Stimulated activated CD4-positive, alpha-beta T cell treated with anti-CD3 and anti-CD28 coated beads, Interleukin-12 subunit alpha, Interleukin-12 subunit beta, amount 100 ng/mL, for 4 hours (primary cell): ENCODE measurements around the gene TSEN2.
A peak's percentile ranks its signal among the peaks of the same experiment; 100 is the strongest.
"Not testable (repeated sequence)": the region's sequence is repeated elsewhere in the genome, so short reads cannot be mapped to it uniquely, and the experiment has no call there.

ENCODE experiments used
- DNase-seq: peaks from one replicate; pipeline ENCODE4 v3.0.0-alpha.2; 2020

The TSEN2 gene

DNA sequence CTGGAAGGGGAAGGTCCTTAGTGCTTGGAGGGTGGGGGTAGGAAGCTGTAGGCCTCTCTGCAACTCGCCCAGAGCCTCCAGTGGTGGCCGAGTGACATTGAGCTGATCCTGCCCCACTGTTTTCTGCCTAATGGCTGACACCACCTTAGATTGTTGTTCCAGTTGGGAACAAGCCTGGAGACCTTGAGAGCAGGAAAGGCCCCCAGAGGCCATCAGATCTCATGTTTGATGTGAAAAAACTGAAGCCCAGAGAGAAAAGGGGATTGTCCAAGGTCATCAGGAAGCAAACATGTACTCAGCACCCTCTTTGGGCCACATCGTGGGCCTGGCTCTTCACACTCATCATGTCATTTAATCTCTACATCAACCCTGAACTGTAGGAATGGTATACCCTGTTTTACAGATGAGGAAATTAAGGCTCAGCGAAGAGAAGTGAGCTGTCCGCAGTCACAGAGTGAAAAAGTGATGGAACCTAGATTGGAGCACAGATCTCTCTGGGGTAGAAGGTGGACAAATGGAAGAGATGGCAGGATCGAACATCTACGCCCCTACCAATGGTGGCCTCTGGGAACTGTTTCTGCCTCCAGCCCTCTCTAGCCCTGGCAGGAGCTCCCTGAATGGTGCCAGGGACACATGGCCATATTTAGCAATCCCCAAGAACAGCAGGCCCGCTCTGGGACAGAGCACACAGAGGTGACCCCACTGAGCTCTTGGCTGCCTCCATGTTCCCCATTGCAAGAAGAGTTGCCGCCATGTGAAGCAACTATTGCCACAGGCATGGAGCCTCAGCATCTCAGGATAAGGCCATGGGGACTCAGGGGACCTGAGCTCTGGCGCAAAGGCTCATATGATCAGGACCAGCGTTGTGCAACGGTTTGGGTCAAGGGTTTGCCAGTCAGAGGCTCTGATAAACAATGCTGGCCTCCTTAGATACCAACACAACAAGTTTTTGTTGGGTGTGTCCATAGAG lies 31.6 kb upstream of the TSEN2 start:
- no peak for DNase-seq

DNA sequence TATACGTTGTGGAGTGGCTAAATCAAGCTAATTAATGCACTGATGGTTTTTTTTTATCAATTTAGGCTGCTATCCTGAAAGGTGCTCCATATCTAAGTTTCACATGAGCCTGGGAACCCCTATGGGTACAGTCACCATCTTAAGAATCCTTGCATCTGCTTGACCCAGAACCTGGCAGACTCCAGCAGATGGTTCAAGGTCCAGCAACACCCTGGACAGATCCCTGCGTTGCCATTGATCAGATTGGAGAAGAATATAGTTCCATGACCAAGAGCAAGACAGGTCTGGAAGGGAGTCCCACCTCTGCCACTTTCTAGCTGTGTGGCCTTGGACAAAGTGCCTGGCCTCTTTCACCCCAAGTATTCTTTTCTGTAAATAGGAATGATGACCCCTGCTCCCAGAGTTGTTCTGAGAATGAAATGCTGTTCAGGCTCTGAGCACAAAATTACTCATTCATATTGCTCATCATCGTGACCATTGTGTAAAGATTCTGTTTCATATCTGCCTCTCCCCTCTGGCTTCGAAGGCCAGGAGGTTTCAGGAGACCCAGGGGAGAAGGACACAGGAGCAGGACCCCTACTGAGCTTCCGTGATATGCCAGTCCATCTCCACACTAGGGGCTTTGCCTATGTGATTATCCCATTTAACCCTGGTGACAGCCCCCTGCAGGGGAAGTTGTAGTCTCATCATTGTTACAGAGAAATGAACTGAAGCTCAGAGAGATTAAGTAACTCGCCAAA lies 30.0 kb upstream of the TSEN2 start:
- DNase-seq: no peak

DNA sequence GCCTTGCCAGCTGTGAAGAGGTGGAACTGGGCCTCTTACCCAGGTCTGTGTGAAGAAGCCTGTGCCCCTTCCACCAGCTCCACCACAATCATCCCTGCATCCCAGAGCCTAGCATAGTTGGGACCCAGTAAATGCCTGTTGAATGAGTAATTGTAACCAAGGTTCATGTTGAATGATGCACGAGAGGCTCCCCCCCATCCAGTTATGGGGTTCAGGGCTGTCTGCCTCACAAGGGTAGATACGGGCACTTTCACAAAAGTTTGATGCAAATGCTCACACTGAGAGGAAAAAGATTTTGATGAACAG lies 29.5 kb upstream of the TSEN2 start:
- no peak for DNase-seq

DNA sequence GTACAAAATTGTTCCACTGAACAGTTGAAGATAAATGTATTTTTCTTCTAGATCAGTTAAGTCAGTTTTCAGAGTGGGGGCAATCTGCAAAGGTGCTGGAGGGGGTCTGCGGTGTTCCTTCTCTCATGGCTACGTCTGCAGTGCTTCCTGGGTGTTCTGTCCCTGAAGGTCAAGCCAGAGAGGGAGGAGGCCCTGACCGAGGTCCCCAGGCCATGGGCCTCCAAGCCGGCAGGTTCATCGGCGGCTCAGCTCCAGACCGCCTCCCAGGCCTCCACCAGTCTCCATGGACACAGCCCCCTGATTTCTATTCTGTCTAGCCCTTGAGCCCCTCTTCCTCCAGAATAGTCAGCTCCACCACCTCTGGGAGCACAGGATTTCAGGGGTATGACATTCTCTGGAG lies 28.5 kb upstream of the TSEN2 start:
- no peak for DNase-seq

DNA sequence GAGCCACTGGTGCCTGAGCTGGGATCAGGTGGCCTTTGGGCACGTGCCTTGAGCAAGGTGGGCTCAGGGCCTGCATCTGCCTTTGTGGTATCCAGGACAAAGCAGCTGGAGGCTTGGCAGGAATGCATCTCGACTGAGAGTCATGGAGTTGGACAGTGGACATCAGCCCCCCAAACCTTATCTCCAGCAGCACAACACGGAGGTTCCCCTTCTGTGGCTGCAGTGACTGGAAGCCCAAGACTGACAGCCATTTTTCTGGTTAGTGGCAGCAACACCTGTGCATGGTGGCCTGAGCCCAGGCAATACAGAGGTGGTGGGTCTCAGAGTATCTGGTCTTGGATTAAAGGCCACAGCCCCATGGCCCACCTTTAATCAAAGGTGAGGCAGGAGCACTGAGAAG lies 27.8 kb upstream of the TSEN2 start:
- no peak for DNase-seq

DNA sequence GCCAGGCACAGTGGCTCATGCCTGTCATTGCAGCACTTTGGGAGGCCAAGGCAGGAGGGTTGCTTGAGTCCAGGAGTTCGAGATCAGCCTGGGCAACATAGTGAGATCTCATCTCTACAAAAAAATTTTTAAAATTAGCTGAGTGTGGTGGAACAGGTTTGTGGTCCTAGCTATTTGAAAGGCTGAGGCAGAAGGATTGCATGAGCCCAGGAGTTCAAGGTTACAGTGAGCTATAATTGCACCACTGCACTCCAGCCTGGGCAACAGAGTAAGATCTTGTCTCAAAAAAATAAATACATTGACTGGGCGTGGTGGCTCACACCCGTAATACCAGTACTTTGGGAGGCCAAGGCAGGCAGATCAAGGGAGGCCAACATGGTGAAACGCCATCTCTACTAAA lies 26.9 kb upstream of the TSEN2 start:
- DNase-seq: not testable (repeated sequence)

DNA sequence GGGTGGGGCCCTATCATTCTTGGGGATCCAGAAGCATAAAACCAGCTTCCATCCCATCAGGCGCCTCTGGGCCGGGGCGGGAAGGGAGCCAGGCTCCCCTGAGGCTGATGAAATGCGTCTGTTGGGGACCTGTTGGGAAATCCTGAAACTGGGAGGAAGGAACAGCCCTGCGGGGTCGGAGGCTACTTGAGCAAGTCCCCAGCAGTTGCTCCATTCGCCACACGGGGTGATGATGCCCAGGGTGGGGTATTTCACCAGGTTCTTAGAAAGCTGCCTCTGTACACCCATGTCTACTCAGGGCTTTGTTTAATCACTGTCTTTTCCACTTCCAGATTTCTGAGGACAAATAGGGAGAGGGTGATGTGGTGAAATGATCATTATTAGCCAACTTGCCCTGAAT lies 25.4 kb upstream of the TSEN2 start:
- no peak for DNase-seq

DNA sequence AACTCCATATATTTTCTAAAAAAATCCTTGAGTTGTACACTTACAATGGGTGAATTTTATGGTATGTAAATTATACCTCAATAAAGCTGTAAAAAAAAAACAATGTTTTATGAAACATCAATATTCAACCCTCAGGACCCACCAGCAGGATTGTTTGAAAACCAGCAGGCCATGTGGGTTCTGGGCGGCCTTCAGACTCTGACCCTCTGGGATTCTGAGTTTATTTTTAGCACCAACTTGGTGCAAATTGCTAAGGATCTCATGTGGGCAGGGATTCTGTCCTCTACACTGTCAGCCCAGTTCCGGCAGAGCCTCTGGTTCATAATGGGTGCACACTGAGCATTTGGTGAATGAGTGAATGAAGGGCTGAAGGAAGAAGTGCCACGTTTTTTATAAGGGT lies 24.2 kb upstream of the TSEN2 start:
- DNase-seq: no peak

DNA sequence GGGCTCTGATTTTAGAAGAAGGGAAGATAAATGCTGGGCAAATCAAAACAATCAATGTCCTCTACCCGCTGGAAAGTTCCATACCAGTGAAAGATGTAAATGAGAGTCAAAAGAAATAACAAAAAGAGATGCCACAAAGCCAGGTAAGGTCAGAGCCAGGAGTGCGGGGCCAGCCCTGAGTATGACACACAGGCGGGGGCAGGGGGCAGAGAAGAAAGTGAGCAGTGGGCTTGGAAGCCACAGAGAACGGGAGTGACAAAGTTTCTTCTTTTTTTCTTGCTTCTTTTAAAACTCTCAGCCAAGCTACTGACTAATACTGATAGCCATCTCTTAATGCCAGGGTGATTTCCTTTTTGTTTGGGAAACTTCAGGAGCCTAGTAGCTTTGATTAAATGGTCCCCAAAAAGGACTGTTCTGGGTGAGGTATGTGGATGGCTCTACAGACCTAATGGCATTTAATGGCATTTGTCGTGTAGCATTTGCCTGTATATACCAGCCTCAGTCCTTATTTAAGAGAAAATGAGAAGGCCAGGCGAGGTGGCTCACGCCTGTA lies 23.1 kb upstream of the TSEN2 start:
- DNase-seq: no peak

DNA sequence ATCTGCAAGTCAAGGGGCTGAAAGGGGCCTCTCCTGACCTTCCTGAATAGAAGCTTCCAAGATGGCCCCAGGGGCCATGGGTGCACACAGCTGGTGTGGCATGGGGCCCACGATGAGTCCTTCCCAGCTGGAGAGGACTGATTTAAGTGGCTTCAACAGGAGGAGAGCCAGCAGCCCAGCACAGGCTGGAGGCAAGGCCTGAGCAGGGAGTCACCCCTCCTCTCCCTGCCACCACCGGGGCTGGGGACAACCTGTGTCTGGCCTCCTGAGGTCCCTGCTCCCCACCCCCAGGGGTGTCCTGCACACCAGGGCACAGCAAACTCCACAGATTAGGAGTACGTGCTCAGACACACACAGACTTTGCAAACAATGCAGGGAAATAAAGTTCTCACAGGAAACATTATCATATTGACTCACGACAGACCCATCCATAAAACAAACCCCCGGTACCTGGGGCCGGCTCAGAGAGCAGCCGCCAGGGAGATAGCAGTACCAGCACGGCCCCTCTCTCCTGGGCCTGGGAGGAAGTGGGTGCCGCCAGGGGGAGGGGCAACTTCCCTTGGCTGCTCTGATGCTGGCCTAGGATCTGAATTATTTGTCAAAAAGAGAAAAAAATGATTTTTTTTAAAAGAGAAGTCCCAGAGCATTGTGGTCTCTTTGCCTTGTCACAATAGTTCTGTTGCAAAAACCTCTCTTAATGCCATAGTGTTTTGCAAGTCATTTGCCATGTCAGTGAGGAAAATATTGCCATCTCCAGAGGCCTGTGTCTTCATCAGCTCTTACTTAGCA lies 21.9 kb upstream of the TSEN2 start:
- no peak for DNase-seq

DNA sequence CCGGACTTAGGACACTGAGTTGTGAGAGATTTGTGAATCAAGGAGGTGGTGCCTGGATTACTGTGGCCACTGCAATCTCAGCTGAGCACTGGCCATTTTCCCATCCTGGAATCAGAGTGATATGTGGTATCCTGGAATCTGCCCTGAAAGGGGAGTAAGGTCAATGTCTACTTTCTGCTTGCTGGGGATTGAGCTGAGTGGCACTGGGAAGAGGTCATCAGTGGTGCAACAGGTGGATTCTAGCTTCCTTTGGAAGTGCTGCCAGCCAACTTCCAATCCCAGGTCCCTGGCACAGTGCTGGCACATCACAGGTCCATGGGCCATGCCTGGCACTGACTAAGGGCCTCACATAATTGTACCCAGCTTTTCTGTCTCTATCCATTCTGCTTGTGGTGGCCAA lies 20.6 kb upstream of the TSEN2 start:
- DNase-seq: no peak

DNA sequence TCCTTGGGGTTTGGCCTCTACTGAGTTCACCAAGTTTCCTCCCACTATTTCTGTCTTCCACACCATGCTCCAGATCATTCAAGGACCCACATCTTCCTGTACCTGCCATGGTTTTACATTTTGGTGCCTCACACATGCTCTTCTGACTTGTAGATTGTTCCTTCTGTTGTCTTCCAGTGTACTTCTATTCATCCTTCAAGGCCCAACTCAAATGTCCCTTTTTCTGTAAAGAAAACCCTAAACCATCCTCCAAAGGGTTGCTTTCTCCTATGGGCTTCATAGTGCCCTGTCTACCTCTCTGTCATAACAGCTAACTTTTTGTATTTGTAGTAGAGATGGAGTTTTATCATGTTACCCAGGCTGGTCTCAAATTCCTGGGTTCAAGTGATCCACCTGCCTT lies 20.1 kb upstream of the TSEN2 start:
- DNase-seq: no peak

DNA sequence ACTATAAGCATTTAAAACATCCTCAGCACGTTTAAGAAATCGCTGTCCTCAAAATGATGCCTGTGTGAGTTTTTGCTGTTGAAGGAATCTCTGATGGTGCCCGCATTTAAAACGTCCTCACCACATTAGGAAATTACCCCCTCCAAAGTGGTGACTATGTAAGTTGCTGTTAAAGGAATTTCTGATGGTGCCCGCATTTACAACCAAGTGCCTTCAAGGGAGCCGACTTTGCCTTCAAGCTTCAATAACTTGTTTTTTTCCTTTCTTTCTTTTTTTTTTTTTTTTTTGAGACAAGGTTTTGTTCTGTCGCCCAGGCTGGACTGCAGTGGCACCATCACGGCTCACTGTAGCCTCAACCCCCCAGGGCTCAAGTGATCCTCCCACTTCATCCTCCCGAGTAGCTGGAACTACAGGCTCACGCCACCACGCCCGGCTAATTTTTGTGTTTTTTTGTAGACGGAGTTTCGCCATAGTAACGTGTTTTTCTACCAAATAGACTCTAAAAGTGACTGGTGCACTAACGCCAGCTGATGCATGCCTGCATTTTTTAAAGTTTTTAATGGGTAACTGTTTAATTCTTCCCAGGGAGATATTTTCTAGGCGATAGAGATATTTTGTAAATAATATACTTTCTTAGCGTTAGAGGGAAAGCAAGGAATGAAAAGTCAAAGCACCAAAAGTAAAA lies 19.0 kb upstream of the TSEN2 start:
- DNase-seq: no peak

DNA sequence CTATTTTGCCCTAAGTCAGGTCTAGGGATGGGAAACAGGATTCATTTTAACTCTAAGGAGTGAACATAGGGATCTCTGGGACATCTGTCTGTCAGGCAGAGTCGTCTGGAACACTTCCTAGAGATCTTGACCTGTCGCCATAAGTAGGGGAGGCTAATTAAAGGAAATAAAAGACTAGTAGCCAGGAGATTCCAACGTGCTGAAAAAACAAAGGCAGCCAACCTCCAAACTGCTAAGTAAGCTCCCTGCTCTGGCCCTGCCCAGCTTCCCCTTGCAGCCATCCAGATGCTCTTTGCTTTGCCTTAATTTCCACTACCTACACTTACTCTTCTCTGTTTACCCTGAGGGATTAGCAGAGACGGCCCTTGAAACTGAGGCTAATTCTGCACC lies 18.4 kb upstream of the TSEN2 start:
- no peak for DNase-seq

DNA sequence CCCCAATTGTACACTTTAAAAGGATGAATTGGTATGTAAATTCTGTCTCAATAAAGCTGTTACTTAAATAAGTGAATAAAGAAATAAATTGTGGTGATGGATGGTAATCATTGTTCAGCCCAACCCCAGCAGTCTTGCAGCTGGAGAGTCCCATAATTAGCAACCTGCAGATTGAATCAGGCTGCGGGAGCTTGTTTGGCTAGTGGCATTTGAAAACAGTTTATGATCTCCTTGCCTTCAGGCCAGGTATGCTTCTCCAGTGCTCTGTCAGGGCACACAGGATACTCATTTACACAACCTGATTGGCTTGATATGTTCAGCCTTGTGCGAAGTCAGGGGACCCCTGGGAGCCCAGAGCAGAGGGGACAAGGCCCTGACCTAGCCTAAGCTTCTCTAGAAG lies 16.5 kb upstream of the TSEN2 start:
- no peak for DNase-seq

DNA sequence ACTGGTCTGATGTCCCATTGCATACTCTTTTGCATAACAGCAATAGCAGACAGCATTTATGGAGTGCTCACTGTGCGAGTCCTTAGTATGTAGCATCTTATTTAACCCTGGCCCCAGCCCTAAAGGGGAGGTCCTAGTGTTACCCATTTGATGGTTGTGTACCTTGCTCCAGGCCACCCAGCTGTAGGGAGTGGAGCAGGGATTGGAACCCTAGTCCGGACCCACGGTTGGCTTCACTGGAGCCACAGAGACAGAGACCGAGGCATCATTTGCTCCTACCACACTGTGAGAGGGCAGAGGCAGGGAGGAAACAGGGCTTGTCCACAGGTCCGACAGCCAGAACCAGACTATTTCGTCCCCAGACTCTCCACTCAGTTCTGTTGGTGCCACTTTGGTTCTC lies 16.0 kb upstream of the TSEN2 start:
- no peak for DNase-seq

DNA sequence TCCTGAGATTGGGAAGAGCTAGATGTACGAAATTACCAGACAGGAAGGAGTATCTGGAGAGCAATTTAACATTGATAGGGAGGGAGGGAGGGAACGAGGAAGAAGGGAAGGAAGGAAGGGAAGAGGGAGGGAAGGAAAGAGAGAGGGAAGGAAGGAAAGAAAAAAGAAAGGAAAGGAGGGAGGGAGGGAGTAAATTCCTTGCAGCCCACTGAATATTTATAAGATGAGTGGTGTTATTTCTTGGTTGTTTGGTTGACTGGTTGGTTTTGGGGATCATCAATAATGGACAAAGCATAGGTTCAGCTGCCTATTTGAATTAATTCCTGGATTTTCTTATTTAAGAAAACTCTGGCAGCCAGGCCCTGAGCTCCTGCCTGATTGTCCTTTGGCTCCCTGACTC lies 15.5 kb upstream of the TSEN2 start:
- DNase-seq: no peak

DNA sequence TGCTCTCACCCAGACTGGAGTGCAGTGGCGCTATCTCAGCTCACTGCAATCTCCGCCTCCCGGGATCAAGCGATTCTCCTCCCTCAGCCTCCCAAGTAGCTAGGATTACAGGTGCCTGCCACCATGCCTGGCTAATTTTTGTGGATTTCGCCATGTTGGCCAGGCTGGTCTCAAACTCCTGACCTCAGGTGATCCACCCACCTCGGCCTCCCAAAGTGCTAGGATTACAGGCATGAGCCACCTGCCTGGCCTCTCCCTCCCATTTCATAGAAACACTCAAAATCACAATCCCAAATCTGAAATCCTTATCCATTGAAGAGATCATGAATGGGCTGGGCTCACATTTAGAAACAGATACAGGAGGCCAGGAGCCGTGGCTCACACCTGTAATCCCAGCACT lies 15.1 kb upstream of the TSEN2 start:
- DNase-seq: not testable (repeated sequence)

DNA sequence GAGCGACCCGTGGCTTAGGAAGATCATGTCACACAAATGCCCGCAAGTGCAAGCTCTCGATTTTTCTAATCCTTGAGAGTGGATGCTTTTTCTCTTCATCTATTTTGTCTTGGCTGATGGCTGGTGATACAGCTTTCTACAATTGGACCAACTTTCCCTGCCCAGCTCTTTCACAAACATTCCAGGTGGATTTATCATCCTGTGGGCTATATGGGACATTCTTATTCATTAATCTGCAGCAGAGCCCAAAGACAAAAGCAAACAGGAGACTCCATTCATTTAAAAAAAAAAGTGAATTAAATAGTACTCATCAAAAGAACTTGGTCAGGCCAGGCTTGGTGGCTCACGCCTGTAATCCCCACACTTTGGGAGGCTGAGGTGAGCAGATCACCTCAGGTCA lies 14.2 kb upstream of the TSEN2 start:
- no peak for DNase-seq

DNA sequence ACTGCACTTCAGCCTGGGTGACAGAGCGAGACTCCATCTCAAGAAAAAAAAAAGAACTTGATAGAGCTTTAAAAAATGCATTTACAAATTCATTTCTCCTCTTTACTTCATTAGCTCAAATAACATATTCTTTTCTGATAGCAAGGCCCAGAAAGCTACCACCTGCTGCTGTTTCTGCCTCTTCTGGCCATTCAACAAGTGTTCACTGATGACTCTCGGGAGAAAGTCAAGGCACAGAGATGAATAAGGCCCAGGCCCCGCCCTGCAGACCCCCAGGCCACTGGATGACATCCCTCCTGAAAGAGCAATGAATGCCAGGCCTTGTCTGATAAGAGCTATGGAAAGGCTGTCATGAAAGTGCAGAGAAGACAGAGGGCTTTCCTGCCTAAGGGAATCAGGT lies 13.6 kb upstream of the TSEN2 start:
- no peak for DNase-seq

DNA sequence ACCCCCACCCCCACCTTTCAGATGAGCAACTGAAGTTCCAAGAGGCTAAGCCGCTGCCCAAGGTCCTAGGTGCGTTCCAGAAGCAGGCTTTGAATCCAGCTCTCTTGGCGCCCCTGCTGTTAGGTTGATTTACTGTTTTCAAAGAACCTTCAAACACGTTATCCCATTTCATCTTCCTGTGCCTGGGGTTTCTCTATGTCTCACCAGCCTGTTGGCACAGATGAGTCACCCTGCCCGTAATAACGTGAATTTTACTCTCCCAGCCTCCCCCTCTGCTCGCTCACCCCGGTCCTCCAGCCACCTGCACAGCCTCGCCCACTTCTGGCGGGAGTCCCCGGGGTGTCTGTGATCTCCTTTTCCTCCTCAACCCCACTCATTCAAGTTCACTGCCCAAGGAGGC lies 13.0 kb upstream of the TSEN2 start:
- DNase-seq: peak; percentile 51

DNA sequence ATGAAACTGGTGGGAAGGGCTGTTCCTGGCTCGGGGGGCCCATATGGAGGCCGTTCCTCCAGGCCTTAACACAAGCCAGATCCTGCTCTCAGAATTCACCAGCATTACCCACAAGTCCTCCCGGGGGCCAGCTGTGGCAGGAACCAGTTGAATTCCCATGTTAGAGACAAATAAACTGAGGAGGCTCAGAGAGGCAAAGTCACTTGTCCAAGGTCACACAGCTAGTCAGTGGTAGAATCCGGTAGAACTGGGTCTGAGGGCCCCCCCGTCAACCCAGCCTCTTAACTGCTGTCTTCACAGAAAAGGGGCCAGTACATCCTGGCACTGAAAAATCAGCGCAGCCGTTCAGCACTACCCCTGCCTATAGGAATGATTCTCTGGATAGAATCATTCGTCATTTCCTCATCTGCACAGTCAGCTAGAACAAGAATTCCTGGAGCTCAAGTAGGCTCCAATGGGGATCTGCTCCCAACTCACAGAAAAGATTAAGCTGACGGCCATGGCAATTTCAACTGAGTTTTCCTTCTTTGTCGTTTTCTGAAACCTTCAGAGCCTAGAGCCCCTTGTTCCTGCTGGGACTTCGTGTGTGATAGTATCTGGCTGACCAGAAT lies 12.2 kb upstream of the TSEN2 start:
- DNase-seq: no peak
